Heart right ventricle (tissue), 16 donors: Measurements from ENCODE around the gene SOBP. TPM values are rescaled to one million over a fixed set of nuclear protein-coding genes. Genes with fewer than 3 reads are reported as not detected.

ENCODE experiments used
- ATAC-seq, 8 donors: fragments of 200-7000 bp; cut with Tn5 transposase; one replicate each; pipeline ENCODE4 v1.9.1; 2020; ENCODE audit warnings: mild to moderate bottlenecking in 8 of 8, moderate library complexity in 8 of 8, moderate number of reproducible peaks in 1 of 8
- DNase-seq, 2 donors: peaks; one replicate each; pipeline ENCODE4 v3.0.0-alpha.2; 2020
- H3K27ac ChIP-seq, 10 donors: fragments of 200-600 bp; sonication (generic) in 2 of 10; one replicate each; pipeline versions ENCODE4 v1.5.0 to v1.8.0; 2020 to 2022; ENCODE audit warnings: mild to moderate bottlenecking in 3 of 10
- H3K27me3 ChIP-seq, 7 donors: fragments of 200-600 bp; one replicate each; pipeline ENCODE4 v1.8.0; 2021 to 2022; ENCODE audit warnings: mild to moderate bottlenecking in 2 of 7
- H3K36me3 ChIP-seq, 9 donors: fragments of 200-600 bp; sonication (generic) in 1 of 9; one replicate each; pipeline versions ENCODE4 v1.5.0 to v1.8.0; 2020 to 2022; ENCODE audit warnings: mild to moderate bottlenecking in 2 of 9
- H3K4me1 ChIP-seq, 9 donors: fragments of 200-600 bp; sonication (generic) in 1 of 9; one replicate each; pipeline versions ENCODE4 v1.5.0 to v1.8.0; 2020 to 2022; ENCODE audit warnings: mild to moderate bottlenecking in 4 of 9
- H3K4me3 ChIP-seq, 10 donors: fragments of 200-600 bp; sonication (generic) in 2 of 10; one replicate each; pipeline versions ENCODE4 v1.5.0 to v1.8.0; 2020 to 2022; ENCODE audit warnings: mild to moderate bottlenecking in 7 of 10, moderate library complexity in 2 of 10
- H3K9me3 ChIP-seq, 11 donors: fragments of 200-600 bp in 10 of 11; sonication (generic) in 2 of 11; one replicate each; pipeline versions ENCODE4 v1.5.0 to v1.8.0; 2013 to 2022; ENCODE audit warnings: mild to moderate bottlenecking in 2 of 11, control low read depth in 1 of 11, moderate library complexity in 1 of 11
- WGBS, 2 donors: extraction: QIAGEN DNeasy Blood & Tissue Kit; methylation state at CpG; one replicate each; pipeline ENCODE4 v1.1.7; 2013; ENCODE audit warnings: inconsistent platforms in 1 of 2; 5-methylcytosine and 5-hydroxymethylcytosine counted together
- intact Hi-C, 10 donors: fragments of 100-400 bp; cut with DNase I; formaldehyde crosslinking; loops; one replicate each; pipeline versions ENCODE4 v1.11.1 to v1.14.2; 2022
- polyA plus RNA-seq, 2 donors: library from polyadenylated mRNA; stranded (reverse); fragments of 200-250 nt; gene quantifications; one replicate each; pipeline ENCODE4 v1.2.3, GENCODE V29; 2013
- total RNA-seq, 10 donors: library from RNA; stranded (reverse); fragmentation: NEBNext Ultra II Directional in 3 of 10; extraction: Animal tissue kit (Norgen Biotek cat#: 25700) in 3 of 10; gene quantifications; one replicate each; pipeline versions ENCODE4 v1.2.1 to v1.2.4, GENCODE V29; 2021 to 2023
- TF ChIP-seq, protein P1 (sequence below), 9 donors: fragments of 200-600 bp; sonication (generic) in 2 of 9; IDR thresholded peaks; one replicate each; pipeline versions ENCODE4 v1.5.0 to v1.8.0; 2021 to 2022; ENCODE audit warnings: antibody characterized with exemption in 9 of 9, mild to moderate bottlenecking in 5 of 9, moderate library complexity in 1 of 9
- donor health status: Arrhythmogenic right ventricular cardiomyopathy.
- donor health status: ischemic (EF 13 %, LVEDD 7.1; RV severe dilation, severe dysfunction).
- donor health status: healthy with polysubstance abuse.
- donor health status: DM: no; HTN: yes; CAD: no.
- donor health status: DM: no; HTN: no; CAD: no.
- donor health status: ischemic (EF 25% LVEDD 6.9; RV normal size, moderate dysfunction).
- donor health status: ischemic (EF 25% LVEDD 5.7; RV mildly dilated, moderate dysfunction).
- donor health status: healthy.
- donor health status: DM: yes; HTN: yes; CAD: no.
- donor health status: Ischemic cardiomyopathy.
- donor health status: ischemic (EF 35%, LVEDD 5.7; RV mildly dilated, moderate dysfunction).
- donor health status: nonischemic (EF 11% LVEDD 7.7; RV severe dilation, severe dysfunction).
- donor health status: DM: yes; HTN: yes; CAD: no.
- donor health status: PGD.
- donor health status: ischemic (EF 29% LVEDD 5.4; RV normal size, mild dysfunction).
- donor health status: nonischemic (EF 23%, LVEDD 6.1; RV moderate dilation, normal function).

SOBP gene
- total and polyA plus RNA-seq, 12 donors: 5.2 to 25.3 (median 18.2) TPM

- intact Hi-C loops: no loop called here
Measured at GRCh38 chr6:107621229-107621937, 131.5 kb downstream of the SOBP start.

GRCh38 chr6:107622269-107622668 is 132.4 kb downstream of the SOBP start:
- WGBS, 2 donors: 97 to 98% methylated on average over 1 of the region's 1 CpG
- Histone ChIP-seq H3K4me1 (peaks cover 3 to 39% (median 14%) of the 10 kb centered on the region in 9 donors), H3K36me3 (no peaks in the 10 kb centered on the region), H3K4me3 (no peak overlapping the region), H3K9me3 (no peaks in the 10 kb centered on the region), H3K27me3 (no peaks in the 10 kb centered on the region), H3K27ac (no peak overlapping the region)
- DNase-seq: no peak
- no peak for ATAC-seq
- TF ChIP-seq, protein P1, sequence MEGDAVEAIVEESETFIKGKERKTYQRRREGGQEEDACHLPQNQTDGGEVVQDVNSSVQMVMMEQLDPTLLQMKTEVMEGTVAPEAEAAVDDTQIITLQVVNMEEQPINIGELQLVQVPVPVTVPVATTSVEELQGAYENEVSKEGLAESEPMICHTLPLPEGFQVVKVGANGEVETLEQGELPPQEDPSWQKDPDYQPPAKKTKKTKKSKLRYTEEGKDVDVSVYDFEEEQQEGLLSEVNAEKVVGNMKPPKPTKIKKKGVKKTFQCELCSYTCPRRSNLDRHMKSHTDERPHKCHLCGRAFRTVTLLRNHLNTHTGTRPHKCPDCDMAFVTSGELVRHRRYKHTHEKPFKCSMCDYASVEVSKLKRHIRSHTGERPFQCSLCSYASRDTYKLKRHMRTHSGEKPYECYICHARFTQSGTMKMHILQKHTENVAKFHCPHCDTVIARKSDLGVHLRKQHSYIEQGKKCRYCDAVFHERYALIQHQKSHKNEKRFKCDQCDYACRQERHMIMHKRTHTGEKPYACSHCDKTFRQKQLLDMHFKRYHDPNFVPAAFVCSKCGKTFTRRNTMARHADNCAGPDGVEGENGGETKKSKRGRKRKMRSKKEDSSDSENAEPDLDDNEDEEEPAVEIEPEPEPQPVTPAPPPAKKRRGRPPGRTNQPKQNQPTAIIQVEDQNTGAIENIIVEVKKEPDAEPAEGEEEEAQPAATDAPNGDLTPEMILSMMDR (IDR thresholded peaks at IDR 0.05): no peak
- intact Hi-C loops: no loop called here

More at GRCh38 chr6:107621229-107621937, 131.5 kb downstream of the SOBP start:
- H3K4me1 ChIP-seq: peaks cover 3 to 42% (median 14%) of the 10 kb centered on the region in 9 donors
- peak overlapping the region in 2 of 10 donors; percentile 19 to 39 for H3K27ac ChIP-seq
- 68 to 80% methylated on average over 6 of the region's 6 CpGs for WGBS, 2 donors
- TF ChIP-seq, protein P1 (IDR thresholded peaks at IDR 0.05): no peak
- no peaks in the 10 kb centered on the region for H3K36me3 ChIP-seq
- DNase-seq (no peak), ATAC-seq (peak in 4 of 8 donors; percentile 15 to 43 (median 38))
- H3K4me3 ChIP-seq: no peak overlapping the region
- no peaks in the 10 kb centered on the region for H3K27me3 ChIP-seq
- H3K9me3 ChIP-seq: no peaks in the 10 kb centered on the region

- no peak overlapping the region for H3K4me3 ChIP-seq
- peaks cover 3 to 41% (median 14%) of the 10 kb centered on the region in 9 donors for H3K4me1 ChIP-seq
- DNase-seq: no peak
- no peaks in the 10 kb centered on the region for H3K36me3 ChIP-seq
- 85 to 89% methylated on average over 3 of the region's 3 CpGs for WGBS, 2 donors
- no peak for ATAC-seq
- H3K27me3 ChIP-seq: no peaks in the 10 kb centered on the region
- no peak overlapping the region for H3K27ac ChIP-seq
- no peaks in the 10 kb centered on the region for H3K9me3 ChIP-seq
- TF ChIP-seq, protein P1 (IDR thresholded peaks at IDR 0.05): no peak
- intact Hi-C loops: no loop called here
Measured at GRCh38 chr6:107624050-107624449, 134.1 kb downstream of the SOBP start.

DNA sequence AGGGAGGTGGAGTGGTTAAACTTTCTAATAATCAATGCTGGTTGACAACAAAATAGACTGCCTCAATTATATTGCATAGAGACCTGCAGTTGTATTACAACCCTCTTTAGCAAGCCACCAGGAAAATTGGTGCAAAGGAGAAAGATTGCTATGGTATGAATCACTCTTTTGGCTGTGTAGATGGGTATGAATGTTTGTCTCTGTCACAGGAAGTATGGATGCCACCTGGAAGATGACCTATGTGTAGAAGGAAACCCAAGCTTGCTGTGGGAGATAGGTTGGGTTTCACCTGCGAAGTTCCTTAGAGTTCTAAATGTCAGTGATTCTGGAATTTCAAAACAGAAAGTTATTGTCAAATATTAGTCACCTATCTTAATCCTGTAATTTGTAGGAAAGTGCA is 134.6 kb downstream of the SOBP start:
- H3K27me3 ChIP-seq: no peaks in the 10 kb centered on the region
- 97 to 100% methylated on average over 1 of the region's 1 CpG for WGBS, 2 donors
- H3K9me3 ChIP-seq: no peaks in the 10 kb centered on the region
- no peak overlapping the region for H3K27ac ChIP-seq
- H3K36me3 ChIP-seq: no peaks in the 10 kb centered on the region
- TF ChIP-seq, protein P1 (IDR thresholded peaks at IDR 0.05): no peak
- ATAC-seq (no peak), DNase-seq (no peak)
- intact Hi-C loops: no loop called here
- H3K4me1 ChIP-seq: peaks cover 3 to 46% (median 15%) of the 10 kb centered on the region in 9 donors
- H3K4me3 ChIP-seq: no peak overlapping the region
